Hindlimb muscle (tissue), 1 donor: ENCODE measurements around the gene MTNR1A. TPM values are rescaled to one million over a fixed set of nuclear protein-coding genes. Genes with fewer than 3 reads are reported as not detected.
A peak's percentile ranks its signal among the peaks of the same experiment; 100 is the strongest.
"Not testable (repeated sequence)": the region's sequence is repeated elsewhere in the genome, so short reads cannot be mapped to it uniquely, and the experiment has no call there.

ENCODE experiments used
- DNase-seq: peaks from one replicate; pipeline ENCODE4 v3.0.0-alpha.2; 2013
- polyA plus RNA-seq: library from polyadenylated mRNA; unstranded; fragments of 120-200 nt; gene quantifications from one replicate; pipeline ENCODE4 v1.2.1, GENCODE V29; 2013; ENCODE audit not compliant: insufficient read length

The MTNR1A gene
- polyA plus RNA-seq, 1 donor: not detected

DNA sequence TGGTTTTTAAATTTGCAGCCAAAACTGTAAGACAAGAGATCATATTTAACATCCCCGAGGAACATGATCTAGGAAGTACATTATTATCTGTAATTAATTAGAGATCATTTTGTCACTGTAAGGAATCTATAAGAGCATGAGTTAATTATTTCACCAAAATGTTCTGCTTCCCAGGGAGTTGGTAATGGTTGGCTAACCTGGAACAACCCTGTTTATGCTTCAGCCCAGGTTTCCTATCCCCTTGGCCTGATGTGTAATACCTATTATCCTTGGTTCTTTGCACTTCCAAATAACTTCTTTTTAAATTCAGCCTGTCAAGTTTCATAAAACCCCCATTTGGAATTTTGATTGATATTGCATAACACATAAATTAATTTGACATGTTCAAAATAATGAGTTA, 6.4 kb upstream of the MTNR1A start:
- no peak for DNase-seq

DNA sequence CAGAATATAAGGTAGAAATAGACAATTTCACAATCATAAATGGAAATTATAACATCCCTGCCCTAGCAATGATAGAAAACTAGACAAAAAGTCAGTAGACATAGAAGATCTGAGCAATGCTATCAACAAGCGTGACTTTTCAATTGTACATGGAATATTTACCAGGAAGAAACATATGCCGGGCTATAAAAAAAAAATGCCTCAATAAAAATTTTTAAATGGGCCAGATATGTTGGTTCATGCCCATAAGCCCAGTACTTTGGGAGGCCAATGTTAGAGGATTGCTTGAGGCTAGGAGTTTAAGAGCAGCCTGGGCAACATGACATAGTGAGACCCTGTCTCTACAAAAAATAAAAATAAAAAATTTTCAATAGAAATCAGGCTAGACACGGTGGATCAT, 5.3 kb upstream of the MTNR1A start:
- no peak for DNase-seq

DNA sequence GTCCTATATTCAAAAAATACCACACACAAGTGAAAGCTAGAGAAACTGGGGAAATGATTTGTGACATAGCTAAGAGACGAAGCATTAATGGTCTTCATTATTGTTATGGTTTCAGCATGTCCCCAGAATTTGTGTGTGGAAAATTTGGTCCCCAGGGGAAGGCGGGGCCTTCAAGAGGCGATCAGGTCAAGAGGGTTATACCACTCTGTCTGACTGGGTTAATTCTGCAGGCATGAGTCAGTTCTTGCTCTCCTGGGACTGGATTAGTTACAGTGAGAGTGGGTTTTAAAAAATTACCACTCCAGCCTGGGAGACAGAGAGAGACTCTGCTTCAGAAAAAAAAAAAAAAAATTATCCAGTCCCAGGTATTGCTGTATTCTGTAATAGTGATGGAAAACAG, 2.1 kb upstream of the MTNR1A start:
- no peak for DNase-seq

DNA sequence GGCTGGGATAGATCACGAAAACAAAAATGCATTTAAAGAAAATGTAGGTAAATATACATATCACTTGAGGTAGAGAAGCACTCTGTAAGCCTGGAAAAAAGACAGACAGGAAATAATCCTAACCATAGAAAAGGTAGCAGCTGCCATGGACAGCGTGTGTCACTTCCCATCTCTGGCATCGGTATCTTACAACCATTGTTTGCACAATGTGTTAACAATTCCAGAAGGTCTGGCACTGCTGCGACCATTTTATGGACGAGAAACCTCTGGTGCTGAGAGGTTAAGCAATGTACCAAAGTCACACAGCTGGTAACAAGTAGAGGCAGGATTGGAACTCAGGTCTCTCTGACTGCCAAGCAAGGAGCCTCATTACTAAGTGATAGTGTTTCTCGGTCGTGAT, 1.7 kb upstream of the MTNR1A start:
- DNase-seq: no peak

DNA sequence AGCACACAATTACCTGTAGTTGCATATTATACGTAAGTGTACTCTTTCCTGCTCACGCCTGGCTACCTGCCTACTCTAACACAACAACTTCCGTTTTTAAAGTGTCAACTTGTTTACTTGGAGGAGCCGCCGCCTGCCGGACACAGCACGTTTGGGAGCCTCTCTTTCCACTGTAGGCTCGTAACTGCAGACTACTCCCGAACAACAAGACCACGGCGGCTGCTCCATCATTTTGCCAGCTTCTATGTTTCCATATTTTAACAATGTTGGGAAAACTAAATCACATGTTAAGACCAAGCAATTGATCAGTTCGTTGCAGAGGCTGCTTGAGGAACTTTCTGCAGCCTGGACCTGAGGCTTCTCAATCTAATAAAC, 841 bp downstream of the MTNR1A start:
- DNase-seq: peak; percentile 20

GRCh38 chr4:186553717-186554116, 1.6 kb downstream of the MTNR1A start:
- no peak for DNase-seq

DNA sequence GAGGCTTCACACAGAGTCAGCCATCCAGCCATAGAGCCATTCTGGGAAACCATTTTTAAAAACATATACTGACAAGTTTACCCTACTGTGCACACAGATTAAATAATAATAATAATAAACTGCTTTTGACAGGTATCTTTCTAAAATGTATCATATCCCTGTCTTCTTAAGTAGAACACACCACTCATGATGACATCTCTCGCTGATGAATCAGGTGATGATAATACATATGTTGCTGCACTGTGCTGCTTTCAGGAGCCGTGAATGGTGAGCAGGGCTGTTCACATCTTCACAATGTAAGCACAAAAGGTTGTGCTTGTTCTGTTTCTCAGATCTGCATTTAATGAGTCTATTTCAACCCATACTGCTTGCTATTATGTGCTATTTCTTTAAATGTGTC, 3.5 kb downstream of the MTNR1A start:
- no peak for DNase-seq

DNA sequence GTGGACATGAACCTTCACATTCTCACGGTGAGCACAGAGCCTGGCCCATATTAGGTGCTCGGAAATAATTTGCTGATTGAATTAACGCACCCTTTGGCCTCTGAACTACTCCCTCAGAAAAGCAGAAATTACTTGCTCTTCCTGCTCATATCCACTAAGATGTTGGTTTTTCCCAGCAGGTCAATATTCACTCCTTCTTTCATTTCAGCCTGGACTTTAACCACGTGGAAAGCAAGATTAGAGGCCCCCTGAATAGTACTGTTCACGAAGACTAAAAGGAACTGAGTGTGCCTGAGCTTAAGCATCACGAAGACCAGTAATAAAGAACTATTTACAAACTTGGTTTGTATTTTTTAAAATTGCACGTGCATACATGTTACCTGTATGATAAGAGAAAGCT, 9.9 kb downstream of the MTNR1A start:
- no peak for DNase-seq

- no peak for DNase-seq
Measured at GRCh38 chr4:186543206-186543605, 12.2 kb downstream of the MTNR1A start.

- DNase-seq: no peak
Measured at GRCh38 chr4:186541801-186542200, 13.6 kb downstream of the MTNR1A start.

GRCh38 chr4:186537843-186538521, 17.4 kb downstream of the MTNR1A start:
- no peak for DNase-seq

DNA sequence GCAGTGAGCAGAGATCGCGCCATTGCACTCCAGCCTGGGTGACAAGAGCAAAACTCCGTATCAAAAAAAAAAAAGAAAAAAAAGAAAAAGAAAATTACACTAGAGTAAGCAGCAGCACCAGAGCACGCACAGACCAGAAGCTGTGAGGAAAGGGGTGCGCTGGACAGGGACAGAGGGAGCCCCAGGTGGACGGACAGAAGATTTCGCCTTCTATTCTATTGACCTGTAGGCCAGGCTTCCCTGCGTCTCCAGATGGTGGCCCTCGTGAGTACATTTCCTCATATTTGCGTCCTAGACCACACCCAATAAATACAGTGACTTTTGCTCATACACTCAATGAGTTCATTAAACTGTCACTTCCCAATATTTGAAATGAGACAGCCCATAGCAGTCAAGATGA, 19.1 kb downstream of the MTNR1A start:
- DNase-seq: no peak

- DNase-seq: no peak
Measured at GRCh38 chr4:186534056-186534455, 21.3 kb downstream of the MTNR1A start.

- not testable (repeated sequence) for DNase-seq
Measured at GRCh38 chr4:186523927-186524326, 31.4 kb downstream of the MTNR1A start.

DNA sequence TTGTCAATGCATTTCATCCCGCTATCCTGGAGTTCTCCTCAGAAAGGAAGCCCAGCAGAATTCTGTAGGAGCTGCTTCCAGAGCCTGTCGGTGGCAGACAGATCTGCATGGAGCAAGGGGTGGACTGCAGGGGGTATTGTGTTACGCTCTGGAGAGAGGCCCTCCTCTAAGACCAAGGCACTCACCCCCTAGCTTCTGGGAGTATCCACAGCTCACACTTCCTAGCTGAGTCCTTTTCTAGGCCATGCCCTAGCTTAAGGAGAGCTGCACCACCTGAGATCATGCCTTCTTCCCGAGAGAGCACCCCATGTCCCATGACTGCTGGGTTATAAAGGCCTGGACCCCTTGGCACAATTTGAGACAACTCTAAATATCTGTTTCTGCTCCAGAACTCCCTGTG, 39.1 kb downstream of the MTNR1A start:
- no peak for DNase-seq

GRCh38 chr4:186514271-186514950, 41.0 kb downstream of the MTNR1A start:
- no peak for DNase-seq

DNA sequence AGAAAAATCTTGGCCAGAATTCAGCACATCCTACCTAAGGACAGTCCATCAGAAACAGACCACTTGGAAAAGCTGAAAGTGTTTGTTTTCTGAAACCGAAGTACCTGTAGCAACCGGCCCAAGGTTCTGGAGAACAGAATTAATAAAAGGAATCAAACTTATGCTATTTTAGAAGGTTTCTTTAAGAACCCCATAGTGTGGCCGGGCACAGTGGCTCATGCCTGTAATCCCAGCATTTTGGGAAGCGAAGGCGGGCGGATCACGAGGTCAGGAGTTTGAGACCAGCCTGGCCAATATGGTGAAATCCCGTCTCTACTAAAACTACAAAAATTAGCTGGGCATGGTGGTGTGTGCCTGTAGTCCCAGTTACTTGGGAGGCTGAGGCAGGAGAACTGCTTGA, 50.6 kb downstream of the MTNR1A start:
- not testable (repeated sequence) for DNase-seq

GRCh38 chr4:186502231-186502630, 53.1 kb downstream of the MTNR1A start:
- DNase-seq: no peak

DNA sequence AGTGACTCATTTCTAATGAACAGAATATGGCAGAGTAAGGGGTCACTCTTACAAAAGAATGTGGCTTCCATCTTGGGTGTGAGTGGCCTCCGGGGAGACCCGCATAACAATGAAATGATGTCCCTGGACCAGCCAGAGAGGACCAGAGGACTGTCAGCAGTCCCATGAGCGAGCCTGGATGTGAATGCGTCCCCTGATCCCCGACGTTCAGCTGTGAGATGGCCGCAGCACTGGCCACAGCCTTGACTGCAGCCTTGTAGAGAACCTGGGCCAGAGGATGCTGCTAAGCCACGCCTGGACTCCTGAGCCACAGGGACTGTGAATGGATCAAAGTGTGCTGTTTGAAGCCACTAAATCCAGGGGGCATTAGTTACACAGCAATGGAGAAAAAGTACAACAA, 53.8 kb downstream of the MTNR1A start:
- no peak for DNase-seq

DNA sequence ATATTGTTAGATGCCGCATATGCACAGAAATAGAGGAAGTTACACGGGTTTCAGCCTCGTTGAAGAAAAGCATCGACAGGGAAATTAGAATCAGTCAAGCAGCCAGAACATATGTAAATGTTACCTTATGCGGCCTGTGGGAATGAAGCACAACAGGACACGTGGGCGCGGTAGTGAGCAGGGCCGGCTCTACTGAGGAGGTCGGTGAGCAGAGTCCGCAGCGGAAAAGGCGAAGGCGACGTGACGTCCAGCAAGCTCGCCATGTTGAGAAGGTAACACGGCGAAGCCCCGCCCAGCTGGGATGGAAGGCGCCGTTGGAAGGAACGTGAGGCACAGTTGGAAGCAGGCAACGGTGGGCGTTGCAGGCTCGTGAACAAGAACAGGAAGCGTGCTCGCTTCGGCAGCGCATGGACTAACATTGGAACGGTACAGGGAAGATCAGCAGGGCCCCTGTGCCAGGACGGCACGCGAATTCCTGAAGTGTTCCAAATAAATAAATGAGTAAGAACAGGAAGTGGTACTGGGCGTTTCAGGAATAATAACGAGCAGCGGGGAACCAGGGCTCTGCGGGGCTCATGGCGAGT, 54.6 kb downstream of the MTNR1A start:
- DNase-seq: no peak

DNA sequence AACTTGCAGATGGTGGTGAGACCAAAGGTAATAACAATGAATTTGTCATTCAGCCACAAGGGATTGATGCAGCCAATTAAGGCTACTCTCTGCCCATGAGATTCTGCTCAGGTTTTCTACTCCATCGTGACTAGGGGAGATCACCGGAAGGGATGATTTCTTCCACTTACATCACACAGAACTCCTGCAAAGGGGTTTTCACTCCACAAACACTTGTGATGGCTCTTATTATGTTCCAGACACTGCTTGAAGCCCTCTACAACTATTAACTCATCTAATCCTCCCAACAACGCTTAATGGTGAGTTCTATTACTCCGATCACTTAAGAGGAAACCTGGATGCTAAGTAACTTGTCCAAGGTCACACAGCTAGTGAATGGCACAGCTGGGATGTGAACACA, 55.9 kb downstream of the MTNR1A start:
- DNase-seq: no peak

DNA sequence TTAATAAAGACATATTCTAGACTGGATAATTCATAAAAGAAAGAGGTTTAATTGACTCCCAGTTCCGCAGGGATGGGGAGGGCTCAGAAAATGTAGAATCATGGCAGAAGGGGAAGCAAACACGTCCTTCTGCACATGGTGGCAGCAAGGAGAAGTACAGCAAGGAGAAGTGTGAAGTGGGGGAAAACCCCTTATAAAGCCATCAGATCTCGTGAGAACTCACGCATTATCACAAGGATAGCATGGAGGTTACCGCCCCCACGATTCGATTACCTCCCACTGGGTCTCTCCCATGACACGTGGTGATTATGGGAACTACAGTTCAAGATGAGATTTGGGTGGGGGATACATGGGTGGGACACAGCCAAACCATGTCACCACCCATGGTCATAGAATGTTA, 58.3 kb downstream of the MTNR1A start:
- no peak for DNase-seq

GRCh38 chr4:186494496-186494895, 60.9 kb downstream of the MTNR1A start:
- no peak for DNase-seq

DNA sequence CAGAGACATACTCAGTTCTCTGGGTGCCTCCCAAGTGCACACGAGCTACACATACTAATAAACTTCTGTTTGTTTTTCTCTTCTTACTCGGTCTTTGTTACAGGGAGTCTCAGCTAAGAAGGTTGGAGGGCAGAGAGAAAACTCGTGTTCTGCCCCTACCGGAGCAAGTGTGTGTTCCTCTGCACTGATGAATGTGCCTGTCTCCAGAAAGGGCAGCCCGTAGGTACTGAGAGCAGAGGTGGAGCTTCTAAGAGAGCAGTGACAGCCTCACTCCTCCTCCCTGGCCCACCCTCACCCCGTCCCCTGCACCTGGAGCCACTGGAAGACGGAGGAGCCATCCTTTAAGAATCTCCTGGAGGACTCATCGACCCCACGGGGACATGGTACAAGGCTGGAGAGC, 67.6 kb downstream of the MTNR1A start:
- DNase-seq: no peak
